ENCODE data around the gene GAL3ST2.

DNA sequence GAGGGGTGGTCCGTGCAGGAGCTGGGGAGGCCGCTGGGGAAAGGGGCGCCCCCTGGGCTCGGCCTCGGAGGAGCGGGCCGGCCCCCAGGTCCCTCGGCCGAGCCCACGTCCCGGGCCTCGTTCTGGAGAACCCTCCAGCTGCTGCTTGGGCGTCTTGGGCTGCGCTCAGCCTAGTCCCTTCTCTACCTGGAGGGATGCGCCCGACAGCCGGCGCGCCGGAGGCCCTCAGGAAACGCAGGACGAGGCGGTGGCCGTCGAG lies 42.5 kb upstream of the GAL3ST2 start:
- TF ChIP-seq CTCF (IDR thresholded peaks at IDR 0.05) (no peak), POLR2A (IDR thresholded peaks at IDR 0.05) (no peak)
